Colonic mucosa (tissue), 4 donors: ENCODE results near the gene ENAM. TPM values are rescaled to one million over a fixed set of nuclear protein-coding genes. Genes with fewer than 3 reads are reported as not detected.
"Not testable (repeated sequence)": the region's sequence is repeated elsewhere in the genome, so short reads cannot be mapped to it uniquely, and the experiment has no call there.

Experiments
- DNase-seq: peaks from one replicate; pipeline ENCODE4 v3.0.0-alpha.2; 2020
- H3K27ac ChIP-seq: fragments of 200-600 bp; one replicate; pipeline ENCODE4 v1.8.0; 2021
- H3K27me3 ChIP-seq: fragments of 200-600 bp; one replicate; pipeline ENCODE4 v1.8.0; 2021
- H3K36me3 ChIP-seq: fragments of 200-600 bp; one replicate; pipeline ENCODE4 v1.8.0; 2021
- H3K4me1 ChIP-seq: fragments of 200-600 bp; one replicate; pipeline ENCODE4 v1.8.0; 2021; ENCODE audit warnings: mild to moderate bottlenecking
- H3K4me3 ChIP-seq: fragments of 200-600 bp; one replicate; pipeline ENCODE4 v1.8.0; 2021
- H3K9ac ChIP-seq, 2 donors: one replicate each; pipeline ENCODE4 v1.7.0; 2013; ENCODE audit warnings: control low read depth in 2 of 2, low read depth in 2 of 2, low read length in 2 of 2
- H3K9me3 ChIP-seq: fragments of 200-600 bp; one replicate; pipeline ENCODE4 v1.8.0; 2021
- CTCF ChIP-seq: fragments of 200-600 bp; IDR thresholded peaks from one replicate; pipeline ENCODE4 v1.8.0; 2022; ENCODE audit warnings: antibody characterized with exemption, mild to moderate bottlenecking
- intact Hi-C: fragments of 100-400 bp; cut with DNase I; formaldehyde crosslinking; loops from one replicate; pipeline ENCODE4 v1.14.1; 2022
- total RNA-seq, 2 donors: library from RNA; stranded (reverse); fragmentation: NEBNext Ultra II Directional in 1 of 2; extraction: Animal tissue kit (Norgen Biotek cat#: 25700) in 1 of 2; gene quantifications; one replicate each; pipeline ENCODE4 v1.2.1, GENCODE V29; 2021
- donor health status: healthy.
- donor health status: DM: no; HTN: no; CAD: no.
- donor health status: DM: no; HTN: no; CAD: no.

The ENAM gene
- total RNA-seq, 2 donors from 2014 or later = not detected

DNA sequence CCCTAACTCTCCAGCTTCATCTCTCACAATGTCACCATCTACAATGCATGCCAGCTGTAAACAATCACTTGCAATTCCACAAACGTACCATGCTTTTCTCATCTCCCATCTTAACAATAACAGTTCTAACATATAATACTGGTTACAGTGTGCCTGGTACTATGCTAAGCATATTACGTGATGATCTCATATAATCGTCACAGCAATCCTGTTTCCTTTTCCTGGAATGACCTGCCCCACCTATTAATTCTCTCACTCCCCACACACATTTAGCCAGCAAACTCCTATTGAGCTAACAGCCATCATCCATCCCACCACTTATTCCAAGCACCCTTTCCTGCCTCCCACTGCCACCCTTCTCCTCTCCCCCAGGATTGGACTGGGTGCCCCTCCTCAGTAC is 29.9 kb downstream of the ENAM start:
- Histone ChIP-seq H3K9me3 (no peaks in the 10 kb centered on the region), H3K27me3 (no peaks in the 10 kb centered on the region), H3K4me1 (no peaks in the 10 kb centered on the region), H3K9ac (no peak overlapping the region), H3K36me3 (no peaks in the 10 kb centered on the region), H3K4me3 (no peak overlapping the region), H3K27ac (no peak overlapping the region)
- no peak for DNase-seq
- TF ChIP-seq CTCF = no peak
- intact Hi-C loops = no loop called here

DNA sequence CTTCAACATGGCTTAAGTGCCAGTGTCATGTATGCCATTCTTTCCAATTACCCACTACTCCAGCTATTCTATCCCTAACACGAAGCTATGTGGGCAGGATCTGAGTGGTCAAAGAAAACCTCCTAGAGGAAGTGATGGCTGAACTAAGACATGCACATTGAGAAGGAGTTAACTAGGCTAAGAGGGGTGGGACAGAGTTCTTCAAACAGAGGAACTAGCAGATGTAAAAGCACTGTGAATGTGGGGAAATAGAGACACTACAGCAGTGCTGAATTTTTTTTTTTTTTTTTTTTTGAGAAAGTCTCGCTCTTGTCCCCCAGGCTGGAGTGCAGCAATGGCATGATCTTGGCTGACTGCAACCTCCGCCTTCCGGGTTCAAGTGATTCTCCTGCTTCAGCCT is 31.6 kb downstream of the ENAM start:
- Histone ChIP-seq H3K4me1 (no peaks in the 10 kb centered on the region), H3K27me3 (no peaks in the 10 kb centered on the region), H3K36me3 (no peaks in the 10 kb centered on the region), H3K4me3 (no peak overlapping the region), H3K27ac (no peak overlapping the region), H3K9ac (no peak overlapping the region), H3K9me3 (no peaks in the 10 kb centered on the region)
- DNase-seq = no peak
- TF ChIP-seq CTCF = no peak
- intact Hi-C loops = no loop called here

DNA sequence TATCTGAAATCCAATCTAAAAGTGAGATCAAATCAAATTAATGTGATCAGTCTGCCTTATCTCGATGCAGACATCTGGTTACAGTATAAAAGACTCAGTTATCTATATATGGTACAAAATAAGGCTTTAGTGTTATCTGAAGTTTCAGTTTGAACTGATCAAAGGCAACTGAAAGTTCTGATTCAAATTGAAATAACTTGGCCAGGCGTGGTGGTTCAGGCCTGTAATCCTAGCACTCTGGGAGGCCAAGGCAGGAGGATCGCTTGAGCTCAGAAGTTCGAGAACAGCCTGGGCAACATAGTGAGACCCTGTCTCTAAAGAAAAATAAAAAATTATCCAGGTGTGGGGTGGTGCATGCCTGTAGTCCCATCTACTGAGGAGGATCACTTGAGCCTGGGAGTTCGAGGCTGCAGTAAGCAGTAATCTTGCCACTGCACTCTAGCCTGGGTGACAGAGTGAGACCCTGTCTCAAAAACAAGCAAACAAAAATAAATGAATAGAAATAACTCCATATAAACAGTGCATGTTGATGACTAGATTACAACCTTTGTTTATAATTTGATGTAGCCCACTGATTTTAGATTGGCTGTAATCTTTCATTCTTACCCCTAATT is 32.9 kb downstream of the ENAM start:
- H3K9me3 ChIP-seq, H3K27ac ChIP-seq, H3K36me3 ChIP-seq, H3K4me1 ChIP-seq, H3K9ac ChIP-seq, H3K27me3 ChIP-seq, DNase-seq, H3K4me3 ChIP-seq, intact Hi-C loops: not testable (repeated sequence)

- intact Hi-C loops = no loop called here
- no peak for DNase-seq
- Histone ChIP-seq H3K4me3 (no peak within 1 kb of the TSS), H3K36me3 (no peaks in the 10 kb centered on the region), H3K27me3 (no peaks in the 10 kb centered on the region), H3K27ac (no peak within 1 kb of the TSS), H3K4me1 (no peaks in the 10 kb centered on the region), H3K9ac (no peak within 1 kb of the TSS), H3K9me3 (no peaks in the 10 kb centered on the region)
- TF ChIP-seq CTCF = no peak
These were observed 37.8 kb downstream of the ENAM start, which contains the start of gene JCHAIN for GRCh38 chr4:70666369-70666768. Gene JCHAIN, minus strand, starts transcription at chr4:70666508. Its CDS starts 18 bp downstream, at chr4:70666490.

GRCh38 chr4:70667740-70668535 is 39.4 kb downstream of the ENAM start:
- Histone ChIP-seq H3K4me3 (no peak overlapping the region), H3K27me3 (no peaks in the 10 kb centered on the region), H3K27ac (no peak overlapping the region), H3K9ac (no peak overlapping the region), H3K4me1 (no peaks in the 10 kb centered on the region), H3K36me3 (no peaks in the 10 kb centered on the region), H3K9me3 (no peaks in the 10 kb centered on the region)
- TF ChIP-seq CTCF = no peak
- intact Hi-C loops = no loop called here
- DNase-seq = no peak
